ENCODE measurements around the gene GDPD5. TPM values are rescaled to one million over a fixed set of nuclear protein-coding genes. Genes with fewer than 3 reads are reported as not detected.

GDPD5 gene
- total and polyA plus RNA-seq, 9 donors: 12.8 to 33.2 (median 20.7) TPM

DNA sequence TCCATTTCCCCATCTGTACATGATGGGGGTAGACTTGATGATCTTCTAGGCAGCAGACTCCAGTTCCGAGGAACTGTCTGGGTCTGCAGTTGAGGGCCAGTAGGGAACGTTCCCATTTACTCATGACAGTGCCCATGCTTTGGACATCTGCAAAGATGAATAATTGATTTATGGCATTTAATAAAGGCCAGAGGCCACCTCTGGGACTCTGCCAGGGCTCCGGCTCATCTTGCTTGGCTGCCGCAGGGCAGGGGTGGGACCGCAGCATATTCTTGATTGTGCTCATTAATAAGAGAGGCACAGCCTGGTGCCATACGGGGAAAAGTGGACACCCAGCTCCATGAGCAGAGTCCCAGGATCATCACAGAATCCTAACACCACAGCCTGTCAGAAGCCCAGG lies 64.6 kb downstream of the GDPD5 start:
- Histone ChIP-seq H3K4me3 (ENCODE audit: low read length) (no peak overlapping the region), H3K27ac (ENCODE audit: low read length) (no peak overlapping the region), H3K27me3 (ENCODE audit: control insufficient read depth, insufficient read depth, low read length) (no peaks in the 10 kb centered on the region), H3K9me3 (replicated peaks; ENCODE audit: control insufficient read depth, low read depth, low read length) (no peaks in the 10 kb centered on the region), H3K36me3 (ENCODE audit: control insufficient read depth, insufficient read depth, low read length) (peaks cover 3% of the 10 kb centered on the region), H3K4me1 (ENCODE audit: control insufficient read depth, insufficient read depth, low read length) (peaks cover 16% of the 10 kb centered on the region)
- DNase-seq: no peak
- 65% methylated on average over 3 of the region's 6 CpGs for WGBS (ENCODE audit: insufficient coverage)

DNA sequence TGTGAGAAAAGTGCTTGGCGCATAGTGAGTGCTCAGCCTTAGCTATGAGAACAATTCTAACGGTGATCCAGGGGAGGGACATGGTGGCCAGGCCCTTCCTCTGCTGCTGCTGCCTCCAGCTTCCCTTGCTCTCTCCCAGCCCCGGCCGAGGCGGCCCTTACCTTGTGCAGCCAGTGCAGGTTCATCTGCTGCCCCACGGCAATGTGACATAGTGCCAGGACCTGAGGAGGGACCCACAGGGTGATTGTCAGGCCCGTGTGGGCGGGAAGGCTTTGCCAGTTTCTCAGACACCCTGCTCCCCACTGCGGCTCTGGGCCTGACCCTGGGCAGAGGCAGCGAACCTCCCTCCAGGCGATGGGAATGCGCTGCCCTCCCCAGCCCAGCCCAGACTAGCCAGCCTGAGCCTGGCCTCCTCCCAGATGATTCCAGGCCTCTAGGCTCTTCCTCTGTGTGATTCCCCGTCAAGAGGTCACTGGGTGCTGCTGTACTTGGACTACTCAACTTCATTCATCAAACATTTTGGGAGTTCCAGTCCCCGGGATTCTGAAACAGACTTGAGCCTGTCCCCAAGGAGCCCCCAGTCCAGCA lies 69.1 kb downstream of the GDPD5 start:
- Histone ChIP-seq H3K36me3 (ENCODE audit: control insufficient read depth, insufficient read depth, low read length) (peaks cover 3% of the 10 kb centered on the region), H3K27ac (ENCODE audit: low read length) (no peak overlapping the region), H3K9me3 (replicated peaks; ENCODE audit: control insufficient read depth, low read depth, low read length) (no peaks in the 10 kb centered on the region), H3K4me1 (ENCODE audit: control insufficient read depth, insufficient read depth, low read length) (peaks cover 10% of the 10 kb centered on the region), H3K27me3 (ENCODE audit: control insufficient read depth, insufficient read depth, low read length) (peaks cover 6% of the 10 kb centered on the region), H3K4me3 (ENCODE audit: low read length) (no peak overlapping the region)
- 76% methylated on average over 13 of the region's 14 CpGs for WGBS (ENCODE audit: insufficient coverage)
- DNase-seq: no peak

DNA sequence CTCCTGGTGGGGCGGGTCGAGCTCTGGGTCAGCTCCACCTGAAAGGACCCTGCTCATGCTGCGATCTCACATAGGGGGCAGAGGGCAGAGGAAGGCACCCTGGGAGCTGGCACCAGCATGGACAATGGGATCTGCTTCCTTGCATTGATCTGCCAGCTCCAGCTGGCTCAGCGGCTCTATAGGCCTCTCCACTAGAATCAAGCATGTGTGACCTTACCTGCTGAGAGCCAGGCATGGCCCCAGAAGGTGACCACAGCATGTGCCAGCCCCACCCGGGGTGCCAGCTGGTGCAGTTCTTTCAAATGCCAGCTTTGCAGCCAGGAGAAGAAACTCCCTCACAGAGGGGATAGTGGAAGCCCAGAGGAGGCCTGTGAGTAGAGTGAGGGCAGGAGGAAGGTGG lies 70.8 kb downstream of the GDPD5 start:
- peaks cover 3% of the 10 kb centered on the region for H3K36me3 ChIP-seq (ENCODE audit: control insufficient read depth, insufficient read depth, low read length)
- DNase-seq: no peak
- 88% methylated on average over 5 of the region's 5 CpGs for whole genome bisulfite sequencing (ENCODE audit: insufficient coverage)

DNA sequence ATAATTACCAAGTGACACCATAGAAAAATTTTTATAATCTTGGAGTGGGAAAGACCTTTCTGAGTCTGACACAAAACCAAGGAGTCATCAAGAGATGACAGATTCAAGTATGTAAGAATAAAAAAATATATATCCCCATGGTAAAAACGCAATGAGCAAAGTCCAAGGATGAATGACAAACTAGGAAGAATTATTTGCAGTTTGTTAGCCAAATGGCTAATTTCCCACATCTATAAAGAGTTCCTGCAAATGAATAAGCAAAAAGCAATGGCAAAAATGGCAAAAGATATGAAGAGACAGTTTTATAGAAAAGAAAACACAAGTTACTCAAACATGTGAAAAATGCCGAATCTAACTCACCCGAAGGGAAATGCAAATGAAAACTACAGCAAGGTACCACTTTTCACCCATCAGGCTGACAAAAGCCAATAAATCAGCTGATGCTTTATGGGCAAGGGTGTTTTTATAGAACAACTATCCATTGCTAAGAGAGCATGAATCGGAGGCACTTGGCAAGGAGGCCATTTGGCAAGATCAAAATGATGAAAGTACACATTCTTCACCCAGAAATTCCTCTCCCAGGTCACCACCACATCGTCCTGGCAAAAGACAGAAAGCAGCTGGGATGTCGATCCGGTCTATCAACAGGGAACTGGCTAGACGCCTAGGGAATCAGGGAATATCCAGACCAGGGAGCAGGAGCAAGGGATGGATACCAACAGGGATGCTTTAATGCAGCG lies 71.7 kb downstream of the GDPD5 start:
- Histone ChIP-seq H3K27ac (ENCODE audit: low read length) (no peak overlapping the region), H3K9me3 (replicated peaks; ENCODE audit: control insufficient read depth, low read depth, low read length) (no peaks in the 10 kb centered on the region), H3K4me1 (ENCODE audit: control insufficient read depth, insufficient read depth, low read length) (peaks cover 4% of the 10 kb centered on the region), H3K4me3 (ENCODE audit: low read length) (no peak overlapping the region), H3K27me3 (ENCODE audit: control insufficient read depth, insufficient read depth, low read length) (peaks cover 10% of the 10 kb centered on the region), H3K36me3 (ENCODE audit: control insufficient read depth, insufficient read depth, low read length) (peaks cover 3% of the 10 kb centered on the region)
- no peak for DNase-seq
- 39% methylated on average over 5 of the region's 9 CpGs for WGBS (ENCODE audit: insufficient coverage)

More for the DNA sequence above, 70.8 kb downstream of the GDPD5 start:
- Histone ChIP-seq H3K9me3 (replicated peaks; ENCODE audit: control insufficient read depth, low read depth, low read length) (no peaks in the 10 kb centered on the region), H3K27ac (ENCODE audit: low read length) (no peak overlapping the region), H3K4me1 (ENCODE audit: control insufficient read depth, insufficient read depth, low read length) (peaks cover 4% of the 10 kb centered on the region), H3K27me3 (ENCODE audit: control insufficient read depth, insufficient read depth, low read length) (peaks cover 10% of the 10 kb centered on the region), H3K4me3 (ENCODE audit: low read length) (no peak overlapping the region)

DNA sequence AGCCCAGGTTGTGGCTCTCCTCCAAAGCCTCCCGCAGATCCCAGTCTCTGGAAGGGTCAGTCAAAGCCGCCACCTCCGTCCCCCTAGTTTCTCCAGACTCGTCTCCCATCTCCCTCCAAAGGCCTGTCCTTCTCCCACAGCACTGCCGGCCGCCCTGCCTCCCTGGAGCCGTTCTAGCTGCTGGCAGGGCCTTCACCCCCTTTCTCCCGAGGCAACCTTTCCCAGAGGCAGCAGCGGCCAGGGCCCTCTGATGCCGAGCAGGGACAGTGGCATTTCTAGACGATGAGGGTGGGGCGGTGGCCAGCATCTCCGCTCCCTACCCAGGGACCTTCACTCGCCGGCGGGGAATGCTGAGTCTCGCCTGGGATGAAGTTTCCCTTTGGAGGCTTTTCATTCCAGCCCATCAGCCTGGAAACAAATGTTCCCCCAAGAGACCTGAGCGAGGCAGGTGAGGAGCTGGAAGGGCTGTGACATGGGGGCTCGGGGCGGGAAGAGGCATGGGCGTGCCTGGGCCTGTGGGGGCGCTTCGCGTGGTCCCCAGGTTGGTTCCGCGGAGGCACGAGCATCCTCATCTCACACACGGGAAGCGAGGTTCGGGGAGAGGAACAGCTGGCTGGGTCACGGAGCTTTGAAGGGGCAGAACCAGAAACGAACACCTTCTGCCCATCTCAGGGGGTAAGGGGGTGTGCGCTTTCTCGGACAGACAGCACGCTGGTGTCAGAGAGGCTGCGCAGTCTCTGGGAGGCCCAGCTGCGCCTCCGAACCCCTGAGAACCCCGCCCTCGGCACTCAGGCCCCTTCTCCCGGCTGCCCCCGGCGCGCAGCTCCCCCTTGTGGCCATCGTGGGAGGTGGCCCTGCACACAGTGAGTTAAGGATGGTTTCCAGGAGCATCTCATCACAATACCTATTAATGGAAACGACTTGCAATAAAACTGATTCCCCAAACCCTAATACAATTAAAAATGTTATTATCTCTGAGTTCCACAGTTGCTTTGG lies 74.6 kb downstream of the GDPD5 start:
- Histone ChIP-seq H3K27ac (ENCODE audit: low read length) (no peak overlapping the region), H3K36me3 (ENCODE audit: control insufficient read depth, insufficient read depth, low read length) (peaks cover 3% of the 10 kb centered on the region), H3K9me3 (replicated peaks; ENCODE audit: control insufficient read depth, low read depth, low read length) (no peaks in the 10 kb centered on the region), H3K4me1 (ENCODE audit: control insufficient read depth, insufficient read depth, low read length) (peaks cover 4% of the 10 kb centered on the region), H3K4me3 (ENCODE audit: low read length) (no peak overlapping the region), H3K27me3 (ENCODE audit: control insufficient read depth, insufficient read depth, low read length) (peaks cover 10% of the 10 kb centered on the region)
- DNase-seq: no peak
- 47% methylated on average over 29 of the region's 46 CpGs for WGBS (ENCODE audit: insufficient coverage)

DNA sequence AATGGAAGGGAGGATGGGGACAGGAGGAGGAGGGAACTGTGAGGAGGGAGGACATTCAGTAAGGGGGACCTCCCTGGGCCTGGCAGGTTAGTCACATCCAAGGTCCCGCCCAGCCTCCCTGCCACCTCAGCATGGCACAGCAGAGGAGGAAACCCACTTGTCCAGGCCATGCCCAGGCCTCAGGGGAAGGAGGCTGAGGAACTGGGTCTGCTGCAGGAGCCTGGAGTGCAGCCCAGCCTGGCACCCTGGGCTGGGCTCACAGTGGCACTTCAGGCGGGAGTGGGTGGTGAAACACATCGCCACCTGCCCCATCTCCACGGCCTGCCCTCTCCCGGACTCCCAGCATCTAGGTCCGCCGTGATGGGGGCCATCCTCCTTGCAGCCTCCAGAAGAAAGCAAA lies 75.5 kb downstream of the GDPD5 start:
- no peak for DNase-seq
- Histone ChIP-seq H3K9me3 (replicated peaks; ENCODE audit: control insufficient read depth, low read depth, low read length) (no peaks in the 10 kb centered on the region), H3K27ac (ENCODE audit: low read length) (no peak overlapping the region), H3K27me3 (ENCODE audit: control insufficient read depth, insufficient read depth, low read length) (peaks cover 10% of the 10 kb centered on the region), H3K4me3 (ENCODE audit: low read length) (no peak overlapping the region), H3K36me3 (ENCODE audit: control insufficient read depth, insufficient read depth, low read length) (peaks cover 3% of the 10 kb centered on the region), H3K4me1 (ENCODE audit: control insufficient read depth, insufficient read depth, low read length) (peaks cover 7% of the 10 kb centered on the region)
- WGBS (ENCODE audit: insufficient coverage): 83% methylated on average over 6 of the region's 7 CpGs

DNA sequence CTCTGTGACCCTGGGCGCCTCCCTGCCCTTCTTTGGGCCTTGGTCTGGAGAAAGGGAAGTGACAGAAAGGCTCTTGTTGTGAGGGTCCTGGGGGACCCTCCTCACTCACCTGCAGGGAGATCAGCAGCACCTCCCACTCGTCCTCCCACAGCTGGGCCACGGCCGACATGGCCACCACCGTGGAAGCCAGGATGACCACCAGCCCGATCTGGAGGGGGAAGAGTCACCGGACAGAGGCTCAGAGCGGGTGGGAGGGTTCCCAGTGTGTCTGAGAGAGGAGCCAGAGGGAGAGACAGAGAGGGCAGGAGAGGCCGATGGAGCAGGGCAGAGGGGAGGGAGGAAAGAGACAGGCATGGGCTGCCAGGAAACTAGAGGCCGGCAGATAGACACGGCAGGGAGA lies 76.0 kb downstream of the GDPD5 start:
- H3K4me3 ChIP-seq (ENCODE audit: low read length): no peak overlapping the region
- no peaks in the 10 kb centered on the region for H3K9me3 ChIP-seq (replicated peaks; ENCODE audit: control insufficient read depth, low read depth, low read length)
- 74% methylated on average over 9 of the region's 11 CpGs for WGBS (ENCODE audit: insufficient coverage)
- peaks cover 3% of the 10 kb centered on the region for H3K36me3 ChIP-seq (ENCODE audit: control insufficient read depth, insufficient read depth, low read length)
- peaks cover 10% of the 10 kb centered on the region for H3K27me3 ChIP-seq (ENCODE audit: control insufficient read depth, insufficient read depth, low read length)
- no peak for DNase-seq
- H3K27ac ChIP-seq (ENCODE audit: low read length): no peak overlapping the region
- peaks cover 7% of the 10 kb centered on the region for H3K4me1 ChIP-seq (ENCODE audit: control insufficient read depth, insufficient read depth, low read length)

DNA sequence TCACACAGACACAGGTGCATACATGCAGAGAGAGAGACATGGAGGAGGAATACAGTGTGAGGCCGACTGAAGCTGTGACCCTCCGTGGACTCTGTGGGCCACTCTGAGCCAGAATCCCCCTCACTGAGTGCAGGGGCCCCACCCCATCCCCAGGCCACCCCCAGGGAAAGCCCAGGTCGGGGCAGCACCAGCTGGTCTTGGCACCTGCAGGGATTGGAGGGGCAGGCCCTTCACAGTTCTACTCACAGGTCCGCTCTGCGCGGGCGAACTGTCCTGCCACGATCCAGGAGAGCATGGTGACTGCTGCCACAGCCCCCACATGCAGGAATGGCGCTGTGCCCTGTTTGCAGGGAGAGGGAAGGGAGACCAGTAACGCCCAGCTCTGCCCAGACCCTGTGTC lies 76.5 kb downstream of the GDPD5 start:
- Histone ChIP-seq H3K9me3 (replicated peaks; ENCODE audit: control insufficient read depth, low read depth, low read length) (no peaks in the 10 kb centered on the region), H3K27me3 (ENCODE audit: control insufficient read depth, insufficient read depth, low read length) (peaks cover 10% of the 10 kb centered on the region), H3K4me3 (ENCODE audit: low read length) (no peak overlapping the region), H3K36me3 (ENCODE audit: control insufficient read depth, insufficient read depth, low read length) (peaks cover 3% of the 10 kb centered on the region), H3K4me1 (ENCODE audit: control insufficient read depth, insufficient read depth, low read length) (peaks cover 5% of the 10 kb centered on the region), H3K27ac (ENCODE audit: low read length) (no peak overlapping the region)
- WGBS (ENCODE audit: insufficient coverage): 91% methylated on average over 7 of the region's 10 CpGs
- DNase-seq: no peak

DNA sequence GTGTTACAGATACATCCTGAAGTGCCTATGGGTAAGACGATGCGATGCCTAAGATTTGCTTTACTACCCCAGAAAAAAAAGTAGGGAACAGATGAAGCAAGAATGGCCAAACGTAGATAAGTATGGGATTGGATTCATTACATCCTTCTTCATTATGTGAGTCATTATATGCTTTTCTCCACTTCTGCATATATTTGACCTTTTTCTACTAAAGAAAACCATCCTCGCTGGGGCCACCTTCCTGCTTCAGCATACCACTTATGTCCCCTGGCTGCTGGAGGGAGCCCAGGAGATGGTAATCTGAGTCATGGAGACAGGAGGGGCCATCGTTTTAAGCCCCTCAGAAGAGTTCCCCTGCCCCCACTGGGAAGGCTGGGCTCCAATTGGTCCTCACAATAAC lies 78.3 kb downstream of the GDPD5 start:
- Histone ChIP-seq H3K4me3 (ENCODE audit: low read length) (no peak overlapping the region), H3K9me3 (replicated peaks; ENCODE audit: control insufficient read depth, low read depth, low read length) (no peaks in the 10 kb centered on the region), H3K4me1 (ENCODE audit: control insufficient read depth, insufficient read depth, low read length) (peaks cover 3% of the 10 kb centered on the region), H3K27me3 (ENCODE audit: control insufficient read depth, insufficient read depth, low read length) (peaks cover 7% of the 10 kb centered on the region), H3K27ac (ENCODE audit: low read length) (no peak overlapping the region), H3K36me3 (ENCODE audit: control insufficient read depth, insufficient read depth, low read length) (peaks cover 3% of the 10 kb centered on the region)
- no peak for DNase-seq
- 20% methylated on average over 1 of the region's 5 CpGs for WGBS (ENCODE audit: insufficient coverage)
